HG02970 (cell line): Measurements from ENCODE around the gene OR56A4.
"Not testable (repeated sequence)": the region's sequence is repeated elsewhere in the genome, so short reads cannot be mapped to it uniquely, and the experiment has no call there.

Source experiments
- ATAC-seq: cut with Tn5 transposase; IDR thresholded peaks from one replicate; pipeline ENCODE4 v1.9.1; 2021; ENCODE audit warnings: mild to moderate bottlenecking, moderate library complexity, moderate number of reproducible peaks; ENCODE audit not compliant: unreplicated experiment, low FRiP score

Gene OR56A4

GRCh38 chr11:5966958-5967357 lies 39.8 kb downstream of the OR56A4 start:
- no peak for ATAC-seq

GRCh38 chr11:5960704-5961320 lies 45.9 kb downstream of the OR56A4 start:
- not testable (repeated sequence) for ATAC-seq

GRCh38 chr11:5955586-5955985 lies 51.2 kb downstream of the OR56A4 start:
- no peak for ATAC-seq
